ENCODE data around the gene NELFB.
A peak's percentile ranks its signal among the peaks of the same experiment; 100 is the strongest.
"Not testable (repeated sequence)": the region's sequence is repeated elsewhere in the genome, so short reads cannot be mapped to it uniquely, and the experiment has no call there.

NELFB gene

DNA sequence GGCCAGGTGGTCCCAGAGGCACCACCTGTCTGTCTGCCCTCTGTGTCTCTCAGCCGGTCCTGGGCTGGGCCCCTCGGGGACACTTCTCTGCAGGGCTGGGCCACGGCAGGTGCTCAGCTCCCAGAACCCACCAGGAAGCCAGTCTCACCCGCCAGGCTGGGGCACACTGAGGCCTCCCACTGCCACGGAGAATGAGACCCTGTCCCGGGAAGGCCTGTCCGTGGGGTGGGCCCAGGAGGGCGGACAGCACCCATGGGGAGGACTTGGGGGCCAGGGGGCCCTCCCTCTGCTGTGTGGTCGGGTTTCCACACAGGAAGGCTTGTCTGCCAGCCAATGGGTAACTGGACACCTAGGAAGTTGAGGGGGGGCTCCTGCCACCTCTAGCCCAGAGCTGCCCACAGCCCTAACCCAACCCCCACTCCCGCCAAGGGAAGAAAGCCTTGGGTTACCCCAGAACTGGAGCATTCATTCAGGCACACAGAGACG lies 18.1 kb upstream of the NELFB start:
- no peak for TF ChIP-seq EZH2phosphoT487 (IDR thresholded peaks at IDR 0.05; ENCODE audit: low read depth)
- TF ChIP-seq, protein P1, sequence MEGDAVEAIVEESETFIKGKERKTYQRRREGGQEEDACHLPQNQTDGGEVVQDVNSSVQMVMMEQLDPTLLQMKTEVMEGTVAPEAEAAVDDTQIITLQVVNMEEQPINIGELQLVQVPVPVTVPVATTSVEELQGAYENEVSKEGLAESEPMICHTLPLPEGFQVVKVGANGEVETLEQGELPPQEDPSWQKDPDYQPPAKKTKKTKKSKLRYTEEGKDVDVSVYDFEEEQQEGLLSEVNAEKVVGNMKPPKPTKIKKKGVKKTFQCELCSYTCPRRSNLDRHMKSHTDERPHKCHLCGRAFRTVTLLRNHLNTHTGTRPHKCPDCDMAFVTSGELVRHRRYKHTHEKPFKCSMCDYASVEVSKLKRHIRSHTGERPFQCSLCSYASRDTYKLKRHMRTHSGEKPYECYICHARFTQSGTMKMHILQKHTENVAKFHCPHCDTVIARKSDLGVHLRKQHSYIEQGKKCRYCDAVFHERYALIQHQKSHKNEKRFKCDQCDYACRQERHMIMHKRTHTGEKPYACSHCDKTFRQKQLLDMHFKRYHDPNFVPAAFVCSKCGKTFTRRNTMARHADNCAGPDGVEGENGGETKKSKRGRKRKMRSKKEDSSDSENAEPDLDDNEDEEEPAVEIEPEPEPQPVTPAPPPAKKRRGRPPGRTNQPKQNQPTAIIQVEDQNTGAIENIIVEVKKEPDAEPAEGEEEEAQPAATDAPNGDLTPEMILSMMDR (IDR thresholded peaks at IDR 0.05; ENCODE audit: low read depth, low read length) = no peak
- Histone ChIP-seq H4K20me1 (ENCODE audit: insufficient read depth, low read length) (peaks cover 5% of the 10 kb centered on the region), H3K4me3 (ENCODE audit: low read length) (peak overlapping the region; percentile 82), H3K4me2 (ENCODE audit: low read length) (peak overlapping the region; percentile 96), H2AFZ (ENCODE audit: low read depth, low read length) (no peak overlapping the region), H3K79me2 (ENCODE audit: low read length) (peaks cover 35% of the 10 kb centered on the region), H3K4me1 (ENCODE audit: low read length) (peaks cover 42% of the 10 kb centered on the region), H3K9me3 (ENCODE audit: insufficient read depth, low read length) (no peaks in the 10 kb centered on the region), H3K36me3 (replicated peaks; ENCODE audit: low read depth, low read length) (peaks cover 4% of the 10 kb centered on the region), H3K9ac (ENCODE audit: low read length) (peak overlapping the region; percentile 62), H3K27ac (ENCODE audit: low read length) (peak overlapping the region; percentile 21), H3K27me3 (ENCODE audit: low read depth, low read length) (0 out of 2 replicates have a peak, but pooled peaks cover 2% of the 10 kb centered on the region)

DNA sequence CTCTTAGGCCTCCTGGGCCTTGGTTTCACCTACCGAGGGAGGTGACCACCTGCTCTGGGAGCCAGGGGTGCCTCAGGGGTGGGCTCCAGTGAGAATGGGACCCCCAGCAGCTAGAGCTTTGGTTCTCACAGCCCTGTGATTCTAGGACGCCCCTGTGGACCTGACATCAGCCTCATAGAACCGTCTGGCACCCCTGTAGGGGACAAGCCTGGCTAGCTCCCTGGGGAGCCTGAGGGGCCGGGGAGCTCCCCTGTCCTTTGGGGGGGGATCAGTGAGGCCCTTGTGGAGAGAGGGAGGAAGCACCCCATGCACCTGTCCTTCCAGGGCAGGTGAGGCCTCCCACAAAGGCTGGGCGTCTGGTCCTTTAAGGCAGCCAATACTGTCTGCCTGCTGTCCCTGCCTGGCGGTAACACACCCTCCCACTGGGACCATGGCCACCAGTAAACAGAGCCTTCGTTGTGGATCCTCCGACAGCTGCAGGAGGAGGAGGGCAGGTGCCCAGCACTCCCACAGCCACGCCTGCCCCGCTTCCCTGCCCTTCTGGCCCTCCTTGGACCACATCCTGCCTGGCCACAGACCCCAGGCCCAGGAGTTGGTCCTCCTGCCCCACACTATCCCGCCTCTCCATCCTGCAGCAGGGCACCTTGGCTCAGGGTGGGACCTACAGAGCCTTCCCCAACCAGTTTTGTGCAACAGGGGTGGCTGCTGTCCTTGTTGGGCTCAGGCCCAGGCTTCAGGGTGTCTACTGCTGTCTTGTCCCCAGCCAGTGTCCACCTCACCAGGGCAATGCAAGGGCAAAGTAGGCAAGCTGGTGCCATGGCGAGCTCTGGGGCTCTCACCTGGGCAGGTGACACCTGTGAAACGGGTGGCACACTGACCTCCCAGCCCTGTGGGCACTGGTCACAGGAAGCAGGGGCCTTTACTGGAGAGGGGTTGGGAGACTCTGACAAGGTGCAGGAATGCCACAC lies 17.1 kb upstream of the NELFB start:
- Histone ChIP-seq H3K79me2 (ENCODE audit: low read length) (peaks cover 45% of the 10 kb centered on the region), H4K20me1 (ENCODE audit: insufficient read depth, low read length) (peaks cover 15% of the 10 kb centered on the region), H3K4me3 (ENCODE audit: low read length) (peak overlapping the region; percentile 82; the same call in 1 of the 2 replicates), H3K4me2 (ENCODE audit: low read length) (peak overlapping the region; percentile 96), H3K36me3 (replicated peaks; ENCODE audit: low read depth, low read length) (peaks cover 10% of the 10 kb centered on the region), H3K27ac (ENCODE audit: low read length) (peak overlapping the region; percentile 21; the same call in 1 of the 2 replicates), H3K27me3 (ENCODE audit: low read depth, low read length) (0 out of 2 replicates have a peak, but pooled peaks cover 2% of the 10 kb centered on the region), H3K4me1 (ENCODE audit: low read length) (peaks cover 49% of the 10 kb centered on the region), H2AFZ (ENCODE audit: low read depth, low read length) (no peak overlapping the region), H3K9ac (ENCODE audit: low read length) (peak overlapping the region; percentile 62; the same call in 1 of the 2 replicates), H3K9me3 (ENCODE audit: insufficient read depth, low read length) (no peaks in the 10 kb centered on the region)
- no peak for TF ChIP-seq EZH2phosphoT487 (IDR thresholded peaks at IDR 0.05; ENCODE audit: low read depth)
- TF ChIP-seq, protein P1 (IDR thresholded peaks at IDR 0.05; ENCODE audit: low read depth, low read length) = no peak

DNA sequence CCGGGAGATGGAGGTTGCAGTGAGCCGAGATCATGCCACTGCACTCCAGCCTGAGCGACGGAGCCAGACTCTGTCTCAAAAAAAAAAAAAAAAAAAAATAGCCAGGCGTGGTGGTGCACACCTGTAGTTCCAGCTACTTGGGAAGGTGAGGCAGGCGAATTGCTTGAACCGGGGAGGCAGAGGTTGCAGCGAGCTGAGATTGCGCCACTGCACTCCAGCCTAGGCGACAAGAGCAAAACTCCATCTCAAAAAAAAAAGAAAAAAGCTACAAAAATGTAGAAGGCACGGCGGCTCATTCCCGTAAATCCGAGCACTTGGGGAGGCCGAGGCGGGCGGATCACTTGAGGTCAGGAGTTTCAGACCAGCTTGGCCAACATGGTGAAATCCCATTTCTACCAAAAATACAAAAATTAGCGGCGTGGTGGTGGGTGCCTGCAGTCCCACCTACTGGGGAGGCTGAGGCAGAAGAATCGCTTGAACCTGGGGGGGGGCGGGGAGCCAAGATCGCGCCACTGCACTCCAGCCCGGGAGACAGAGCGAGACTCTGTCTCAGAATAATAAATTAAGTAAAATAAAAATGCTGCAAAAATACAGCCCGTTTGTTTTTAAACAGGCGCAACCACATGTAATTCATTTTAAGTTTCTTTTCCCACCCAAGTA lies 15.5 kb upstream of the NELFB start:
- Histone ChIP-seq H3K4me3 (ENCODE audit: low read length) (peak overlapping the region; percentile 85), H3K4me1 (ENCODE audit: low read length) (peaks cover 43% of the 10 kb centered on the region), H3K9ac (ENCODE audit: low read length) (peak overlapping the region; percentile 87), H3K4me2 (ENCODE audit: low read length) (peak overlapping the region; percentile 78), H4K20me1 (ENCODE audit: insufficient read depth, low read length) (peaks cover 26% of the 10 kb centered on the region), H3K36me3 (replicated peaks; ENCODE audit: low read depth, low read length) (peaks cover 20% of the 10 kb centered on the region), H3K79me2 (ENCODE audit: low read length) (peaks cover 47% of the 10 kb centered on the region), H3K27ac (ENCODE audit: low read length) (peak overlapping the region; percentile 88)
- H2AFZ ChIP-seq (ENCODE audit: low read depth, low read length); H3K9me3 ChIP-seq (ENCODE audit: insufficient read depth, low read length); H3K27me3 ChIP-seq (ENCODE audit: low read depth, low read length): not testable (repeated sequence)

DNA sequence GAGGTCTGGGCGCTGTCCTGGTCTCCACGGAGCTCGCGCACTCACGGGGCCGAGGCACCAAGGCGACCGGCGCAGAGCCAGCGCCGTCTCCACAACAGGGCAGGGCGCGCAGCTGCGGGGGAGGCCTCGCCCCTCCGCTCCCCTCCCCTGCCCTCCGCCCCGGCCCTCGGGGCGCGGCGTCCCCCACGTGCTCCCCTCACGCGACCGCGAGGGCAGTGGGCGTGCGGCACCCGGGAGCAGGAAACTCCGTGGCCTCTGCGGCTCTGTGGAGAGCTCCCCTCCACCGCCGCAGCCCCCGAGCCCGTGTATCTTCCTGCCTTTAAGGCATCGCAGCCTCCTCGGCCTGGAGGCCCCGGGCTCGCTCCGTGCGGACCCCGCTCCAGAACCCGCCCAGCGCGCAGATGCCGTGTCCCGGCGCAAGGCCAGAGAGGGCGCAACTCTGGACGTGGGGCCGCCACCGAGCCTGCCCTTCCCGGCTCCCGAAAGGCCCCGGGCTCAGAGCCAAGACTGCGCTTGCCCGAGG lies 14.7 kb upstream of the NELFB start:
- peaks cover 26% of the 10 kb centered on the region for H4K20me1 ChIP-seq (ENCODE audit: insufficient read depth, low read length)
- H3K9ac ChIP-seq (ENCODE audit: low read length) = peak overlapping the region; percentile 87
- peak overlapping the region; percentile 85 for H3K4me3 ChIP-seq (ENCODE audit: low read length)
- peaks cover 20% of the 10 kb centered on the region for H3K36me3 ChIP-seq (replicated peaks; ENCODE audit: low read depth, low read length)
- TF ChIP-seq, protein P1 (IDR thresholded peaks at IDR 0.05; ENCODE audit: low read depth, low read length) = no peak
- TF ChIP-seq EZH2phosphoT487 (IDR thresholded peaks at IDR 0.05; ENCODE audit: low read depth) = no peak
- H3K9me3 ChIP-seq (ENCODE audit: insufficient read depth, low read length) = no peaks in the 10 kb centered on the region
- H3K4me1 ChIP-seq (ENCODE audit: low read length) = peaks cover 36% of the 10 kb centered on the region
- H3K27ac ChIP-seq (ENCODE audit: low read length) = peak overlapping the region; percentile 88
- H3K4me2 ChIP-seq (ENCODE audit: low read length) = peak overlapping the region; percentile 78
- no peaks in the 10 kb centered on the region for H3K27me3 ChIP-seq (ENCODE audit: low read depth, low read length)
- no peak overlapping the region; the same call in 1 of the 2 replicates for H2AFZ ChIP-seq (ENCODE audit: low read depth, low read length)
- H3K79me2 ChIP-seq (ENCODE audit: low read length) = peaks cover 47% of the 10 kb centered on the region

Measured in OCI-LY3 (cell line).